ENCODE data around the gene SFTPD.

The SFTPD gene

GRCh38 chr10:79944428-79945395 is 4.2 kb downstream of the SFTPD start:
- Histone ChIP-seq H3K9ac (ENCODE audit: insufficient read length, low read depth) (no peak overlapping the region), H3K27me3 (ENCODE audit: insufficient read depth, insufficient read length) (peaks cover 5% of the 10 kb centered on the region), H3K4me3 (ENCODE audit: insufficient read length, low read depth) (no peak overlapping the region), H3K36me3 (ENCODE audit: insufficient read depth, insufficient read length, low read length) (no peaks in the 10 kb centered on the region), H3K4me1 (ENCODE audit: insufficient read depth, insufficient read length) (no peaks in the 10 kb centered on the region), H3K9me3 (ENCODE audit: insufficient read depth, low read length) (no peaks in the 10 kb centered on the region)
- no peak for DNase-seq (ENCODE audit: low read depth, low spot score)
- TF ChIP-seq ZNF274 (IDR thresholded peaks at IDR 0.05; ENCODE audit: low read depth, low read length) (no peak), SUZ12 (IDR thresholded peaks at IDR 0.05; ENCODE audit: extremely low read depth, insufficient read depth, insufficient read length) (no peak), YY1 (IDR thresholded peaks at IDR 0.05; ENCODE audit: insufficient read depth, insufficient read length) (no peak)

- Histone ChIP-seq H3K4me3 (ENCODE audit: insufficient read length, low read depth) (no peak overlapping the region), H3K4me1 (ENCODE audit: insufficient read depth, insufficient read length) (no peaks in the 10 kb centered on the region), H3K9me3 (ENCODE audit: insufficient read depth, low read length) (no peaks in the 10 kb centered on the region), H3K36me3 (ENCODE audit: insufficient read depth, insufficient read length, low read length) (no peaks in the 10 kb centered on the region), H3K9ac (ENCODE audit: insufficient read length, low read depth) (no peak overlapping the region), H3K27me3 (ENCODE audit: insufficient read depth, insufficient read length) (peaks cover 5% of the 10 kb centered on the region)
- DNase-seq (ENCODE audit: low read depth, low spot score), result no peak
- TF ChIP-seq ZNF274 (IDR thresholded peaks at IDR 0.05; ENCODE audit: low read depth, low read length), result no peak
- TF ChIP-seq SUZ12 (IDR thresholded peaks at IDR 0.05; ENCODE audit: extremely low read depth, insufficient read depth, insufficient read length), result no peak
- TF ChIP-seq YY1 (IDR thresholded peaks at IDR 0.05; ENCODE audit: insufficient read depth, insufficient read length), result no peak
Observed at GRCh38 chr10:79943871-79944270, 5.0 kb downstream of the SFTPD start.

- Histone ChIP-seq H3K4me1 (ENCODE audit: insufficient read depth, insufficient read length) (no peaks in the 10 kb centered on the region), H3K27me3 (ENCODE audit: insufficient read depth, insufficient read length) (peaks cover 5% of the 10 kb centered on the region), H3K9ac (ENCODE audit: insufficient read length, low read depth) (no peak overlapping the region), H3K4me3 (ENCODE audit: insufficient read length, low read depth) (no peak overlapping the region), H3K36me3 (ENCODE audit: insufficient read depth, insufficient read length, low read length) (no peaks in the 10 kb centered on the region), H3K9me3 (ENCODE audit: insufficient read depth, low read length) (no peaks in the 10 kb centered on the region)
- TF ChIP-seq ZNF274 (IDR thresholded peaks at IDR 0.05; ENCODE audit: low read depth, low read length) (no peak), YY1 (IDR thresholded peaks at IDR 0.05; ENCODE audit: insufficient read depth, insufficient read length) (no peak), SUZ12 (IDR thresholded peaks at IDR 0.05; ENCODE audit: extremely low read depth, insufficient read depth, insufficient read length) (no peak)
- DNase-seq (ENCODE audit: low read depth, low spot score), result no peak
Observed at GRCh38 chr10:79942261-79943185, 6.4 kb downstream of the SFTPD start.

- no peaks in the 10 kb centered on the region for H3K36me3 ChIP-seq (ENCODE audit: insufficient read depth, insufficient read length, low read length)
- no peak for DNase-seq (ENCODE audit: low read depth, low spot score)
- TF ChIP-seq ZNF274 (IDR thresholded peaks at IDR 0.05; ENCODE audit: low read depth, low read length), result no peak
- TF ChIP-seq SUZ12 (IDR thresholded peaks at IDR 0.05; ENCODE audit: extremely low read depth, insufficient read depth, insufficient read length), result no peak
- no peak for TF ChIP-seq YY1 (IDR thresholded peaks at IDR 0.05; ENCODE audit: insufficient read depth, insufficient read length)
- H3K9ac ChIP-seq (ENCODE audit: insufficient read length, low read depth), result no peak overlapping the region
- H3K27me3 ChIP-seq (ENCODE audit: insufficient read depth, insufficient read length), result peaks cover 5% of the 10 kb centered on the region
- no peaks in the 10 kb centered on the region for H3K4me1 ChIP-seq (ENCODE audit: insufficient read depth, insufficient read length)
- H3K9me3 ChIP-seq (ENCODE audit: insufficient read depth, low read length), result no peaks in the 10 kb centered on the region
- no peak overlapping the region for H3K4me3 ChIP-seq (ENCODE audit: insufficient read length, low read depth)
Observed at GRCh38 chr10:79941585-79942210, 7.2 kb downstream of the SFTPD start.

GRCh38 chr10:79941146-79941545 is 7.8 kb downstream of the SFTPD start:
- no peak for DNase-seq (ENCODE audit: low read depth, low spot score)
- no peaks in the 10 kb centered on the region for H3K9me3 ChIP-seq (ENCODE audit: insufficient read depth, low read length)
- no peaks in the 10 kb centered on the region for H3K4me1 ChIP-seq (ENCODE audit: insufficient read depth, insufficient read length)
- H3K4me3 ChIP-seq (ENCODE audit: insufficient read length, low read depth), result no peak overlapping the region
- no peaks in the 10 kb centered on the region for H3K36me3 ChIP-seq (ENCODE audit: insufficient read depth, insufficient read length, low read length)
- peaks cover 2% of the 10 kb centered on the region for H3K27me3 ChIP-seq (ENCODE audit: insufficient read depth, insufficient read length)
- TF ChIP-seq YY1 (IDR thresholded peaks at IDR 0.05; ENCODE audit: insufficient read depth, insufficient read length), result no peak
- TF ChIP-seq ZNF274 (IDR thresholded peaks at IDR 0.05; ENCODE audit: low read depth, low read length), result no peak
- no peak for TF ChIP-seq SUZ12 (IDR thresholded peaks at IDR 0.05; ENCODE audit: extremely low read depth, insufficient read depth, insufficient read length)
- H3K9ac ChIP-seq (ENCODE audit: insufficient read length, low read depth), result no peak overlapping the region

- DNase-seq (ENCODE audit: low read depth, low spot score), result no peak
- Histone ChIP-seq H3K4me1 (ENCODE audit: insufficient read depth, insufficient read length) (no peaks in the 10 kb centered on the region), H3K36me3 (ENCODE audit: insufficient read depth, insufficient read length, low read length) (no peaks in the 10 kb centered on the region), H3K27me3 (ENCODE audit: insufficient read depth, insufficient read length) (no peaks in the 10 kb centered on the region), H3K9ac (ENCODE audit: insufficient read length, low read depth) (no peak overlapping the region), H3K4me3 (ENCODE audit: insufficient read length, low read depth) (no peak overlapping the region), H3K9me3 (ENCODE audit: insufficient read depth, low read length) (no peaks in the 10 kb centered on the region)
- TF ChIP-seq SUZ12 (IDR thresholded peaks at IDR 0.05; ENCODE audit: extremely low read depth, insufficient read depth, insufficient read length), result no peak
- TF ChIP-seq YY1 (IDR thresholded peaks at IDR 0.05; ENCODE audit: insufficient read depth, insufficient read length), result no peak
- no peak for TF ChIP-seq ZNF274 (IDR thresholded peaks at IDR 0.05; ENCODE audit: low read depth, low read length)
Observed at GRCh38 chr10:79940431-79940830, 8.5 kb downstream of the SFTPD start.
